ENCODE measurements around the gene IGFL1.
A peak's percentile ranks its signal among the peaks of the same experiment; 100 is the strongest.
"Not testable (repeated sequence)": the region's sequence is repeated elsewhere in the genome, so short reads cannot be mapped to it uniquely, and the experiment has no call there.

IGFL1 gene

GRCh38 chr19:46262684-46263296 is 33.2 kb downstream of the IGFL1 start:
- H3K27ac Mint-ChIP-seq; H3K9me3 Mint-ChIP-seq (ENCODE audit: low read depth); H3K36me3 Mint-ChIP-seq: not testable (repeated sequence)
- Mint-ChIP-seq H3K4me1 (ENCODE audit: low read depth) (peaks cover 16% of the 10 kb centered on the region), H3K4me3 (peak overlapping the region; percentile 38), H3K27me3 (peaks cover 15% of the 10 kb centered on the region)

- Mint-ChIP-seq H3K27me3 (peaks cover 21% of the 10 kb centered on the region), H3K4me1 (ENCODE audit: low read depth) (peaks cover 16% of the 10 kb centered on the region)
- H3K9me3 Mint-ChIP-seq (ENCODE audit: low read depth); H3K4me3 Mint-ChIP-seq; H3K36me3 Mint-ChIP-seq; H3K27ac Mint-ChIP-seq: not testable (repeated sequence)
Observed at GRCh38 chr19:46264801-46265200, 35.3 kb downstream of the IGFL1 start.

DNA sequence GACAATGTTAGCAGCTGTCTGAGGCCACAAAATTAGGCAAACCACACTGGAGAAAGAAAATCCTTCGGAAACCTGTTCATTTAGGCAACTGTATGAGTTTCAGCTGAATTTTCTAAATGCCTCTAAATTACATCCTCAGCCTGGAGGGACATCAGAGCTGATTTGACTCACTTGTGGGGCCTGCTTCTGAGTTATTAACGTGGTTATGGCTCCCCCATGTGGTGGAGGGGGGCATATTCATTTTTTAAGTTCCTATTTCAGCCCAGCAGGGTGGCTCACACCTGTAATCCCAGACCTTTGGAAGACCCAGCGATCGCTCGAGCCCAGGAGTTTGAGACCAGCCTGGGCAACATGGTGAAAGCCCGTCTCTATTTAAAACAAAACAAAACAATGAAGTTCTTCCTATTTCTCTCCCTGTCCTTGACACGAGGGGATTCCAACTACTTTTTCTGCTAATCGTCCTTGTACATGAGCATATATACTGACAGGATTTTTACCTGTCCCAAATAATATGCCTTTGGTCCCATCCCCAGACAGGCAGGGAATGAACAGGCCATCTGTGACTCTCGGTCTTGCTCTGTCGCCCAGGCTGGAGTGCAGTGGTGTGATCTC is 35.8 kb downstream of the IGFL1 start:
- H3K36me3 Mint-ChIP-seq, result no peaks in the 10 kb centered on the region
- H3K9me3 Mint-ChIP-seq (ENCODE audit: low read depth), result no peaks in the 10 kb centered on the region
- H3K4me1 Mint-ChIP-seq (ENCODE audit: low read depth), result peaks cover 16% of the 10 kb centered on the region
- H3K4me3 Mint-ChIP-seq, result no peak overlapping the region
- H3K27ac Mint-ChIP-seq, result no peak overlapping the region
- H3K27me3 Mint-ChIP-seq, result peaks cover 19% of the 10 kb centered on the region

- H3K27me3 Mint-ChIP-seq, result peaks cover 32% of the 10 kb centered on the region
- H3K4me1 Mint-ChIP-seq (ENCODE audit: low read depth), result peaks cover 8% of the 10 kb centered on the region
- no peak overlapping the region for H3K4me3 Mint-ChIP-seq
- no peaks in the 10 kb centered on the region for H3K9me3 Mint-ChIP-seq (ENCODE audit: low read depth)
- H3K27ac Mint-ChIP-seq, result no peak overlapping the region
- no peaks in the 10 kb centered on the region for H3K36me3 Mint-ChIP-seq
Observed at GRCh38 chr19:46269101-46269500, 39.6 kb downstream of the IGFL1 start.

DNA sequence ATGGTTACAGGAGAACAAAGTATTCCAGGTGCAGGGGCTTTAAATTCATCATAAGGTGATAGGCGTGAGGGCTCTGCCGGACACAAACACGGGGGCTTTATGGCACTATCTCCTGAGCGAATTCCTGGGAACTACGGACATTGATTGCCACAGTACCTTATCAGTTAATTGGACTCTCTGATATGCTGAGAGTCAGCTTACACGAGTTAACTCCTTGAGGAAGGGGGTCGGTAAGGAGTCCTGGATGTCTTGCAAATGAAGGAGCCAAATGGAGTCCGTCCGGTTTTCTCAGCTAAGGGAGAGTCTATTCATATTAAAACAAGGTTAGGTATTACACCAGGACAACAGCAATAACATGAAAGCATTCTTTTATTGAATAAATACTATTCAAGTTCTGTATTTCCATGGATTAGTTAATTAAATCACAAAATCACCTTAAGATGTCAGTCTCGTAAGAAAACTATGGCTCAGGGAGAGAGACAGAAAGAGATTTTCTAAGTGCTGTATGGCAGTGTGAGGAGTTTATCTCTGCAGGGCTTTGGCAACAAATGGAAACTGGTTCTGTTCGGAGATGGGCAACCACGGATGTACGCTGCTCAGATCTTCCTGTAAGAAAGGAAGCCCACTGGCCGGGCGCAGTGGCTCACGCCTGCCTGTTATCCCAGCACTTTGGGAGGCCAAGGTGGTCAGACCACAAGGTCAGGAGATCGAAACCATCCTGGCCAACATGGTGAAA is 41.1 kb downstream of the IGFL1 start:
- Mint-ChIP-seq H3K4me1 (ENCODE audit: low read depth) (peaks cover 6% of the 10 kb centered on the region), H3K36me3 (no peaks in the 10 kb centered on the region), H3K9me3 (ENCODE audit: low read depth) (no peaks in the 10 kb centered on the region), H3K27ac (no peak overlapping the region), H3K4me3 (no peak overlapping the region), H3K27me3 (peaks cover 32% of the 10 kb centered on the region)

GRCh38 chr19:46271481-46272197 is 42.1 kb downstream of the IGFL1 start:
- Mint-ChIP-seq H3K27ac (no peak overlapping the region), H3K4me3 (no peak overlapping the region), H3K4me1 (ENCODE audit: low read depth) (peaks cover 6% of the 10 kb centered on the region), H3K36me3 (no peaks in the 10 kb centered on the region), H3K9me3 (ENCODE audit: low read depth) (no peaks in the 10 kb centered on the region), H3K27me3 (peaks cover 28% of the 10 kb centered on the region)

- H3K36me3 Mint-ChIP-seq; H3K4me1 Mint-ChIP-seq (ENCODE audit: low read depth); H3K27ac Mint-ChIP-seq; H3K4me3 Mint-ChIP-seq; H3K9me3 Mint-ChIP-seq (ENCODE audit: low read depth): not testable (repeated sequence)
- peaks cover 23% of the 10 kb centered on the region for H3K27me3 Mint-ChIP-seq
Observed at GRCh38 chr19:46273931-46274330, 44.4 kb downstream of the IGFL1 start.

- Mint-ChIP-seq H3K27ac (no peak overlapping the region), H3K36me3 (no peaks in the 10 kb centered on the region), H3K4me3 (no peak overlapping the region), H3K9me3 (ENCODE audit: low read depth) (no peaks in the 10 kb centered on the region), H3K27me3 (peaks cover 7% of the 10 kb centered on the region), H3K4me1 (ENCODE audit: low read depth) (no peaks in the 10 kb centered on the region)
Observed at GRCh38 chr19:46279177-46279576, 49.6 kb downstream of the IGFL1 start.

Data from activated naive CD8-positive, alpha-beta T cell (primary cell).